ENCODE measurements around the gene CAMK2A. TPM values are rescaled to one million over a fixed set of nuclear protein-coding genes. Genes with fewer than 3 reads are reported as not detected.

The CAMK2A gene
- total and polyA plus RNA-seq, 2 of the 4 experiments (the other 2 are of a cell fraction): 0.18 to 0.19 TPM

DNA sequence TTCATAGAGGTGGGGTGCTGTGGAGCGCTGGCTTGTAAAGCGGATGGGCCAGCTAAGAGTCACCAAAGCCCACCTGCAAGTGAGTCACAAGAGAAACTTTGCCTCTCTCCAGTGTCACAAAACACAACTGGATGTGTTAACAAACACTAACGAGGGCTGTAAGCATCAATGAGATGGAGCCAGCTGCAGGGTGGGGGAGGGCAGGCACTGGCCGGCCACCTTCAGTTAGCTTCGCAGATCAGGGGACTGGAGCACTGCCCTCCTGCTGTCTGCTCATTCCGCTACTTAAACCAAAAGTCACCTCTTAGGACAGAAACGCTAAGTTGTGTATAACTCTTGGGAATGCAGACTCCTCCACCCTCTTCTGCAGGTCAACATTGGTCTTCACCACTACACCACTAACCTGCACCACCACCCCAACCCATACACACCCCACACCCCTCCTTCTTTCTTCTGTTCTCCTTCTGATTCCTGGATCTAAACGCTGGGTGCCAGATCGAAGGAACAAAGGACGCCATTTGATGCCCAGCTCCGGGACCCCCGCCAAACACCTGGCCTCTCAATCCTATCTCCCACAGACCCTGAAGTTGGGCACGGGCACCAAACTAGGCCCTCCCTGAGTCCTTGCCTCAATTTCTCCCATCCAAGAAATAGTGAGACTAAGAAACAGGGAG is 11.1 kb upstream of the CAMK2A start (continued):
- no peak for TF ChIP-seq MAZ (IDR thresholded peaks at IDR 0.05; ENCODE audit: borderline replicate concordance, low read depth, low read length)

GRCh38 chr5:150299571-150300327 is 10.2 kb upstream of the CAMK2A start:
- BruUV-seq (replicated peaks): no TSS peak
- peaks cover 40% of the 10 kb centered on the region for H3K9me1 ChIP-seq (ENCODE audit: insufficient read depth, low read length)
- TF ChIP-seq RCOR1 (IDR thresholded peaks at IDR 0.05; ENCODE audit: insufficient replicate concordance, low read length) (no peak), POLR2A (IDR thresholded peaks at IDR 0.05; ENCODE audit: low read depth, low read length) (no peak), BHLHE40 (IDR thresholded peaks at IDR 0.05; ENCODE audit: low read depth, low read length) (no peak), CEBPB (IDR thresholded peaks at IDR 0.05; ENCODE audit: low read depth, low read length) (no peak), RFX5 (IDR thresholded peaks at IDR 0.05; ENCODE audit: low read depth, low read length) (no peak), SMC3 (IDR thresholded peaks at IDR 0.05; ENCODE audit: low read depth, low read length) (no peak), NFE2L2 (IDR thresholded peaks at IDR 0.05; ENCODE audit: low read depth, low read length) (no peak), FOS (IDR thresholded peaks at IDR 0.05; ENCODE audit: low read depth, low read length) (no peak), MAZ (IDR thresholded peaks at IDR 0.05; ENCODE audit: borderline replicate concordance, low read depth, low read length) (no peak), MXI1 (IDR thresholded peaks at IDR 0.05; ENCODE audit: borderline replicate concordance, low read depth, low read length) (no peak), CHD1 (IDR thresholded peaks at IDR 0.05; ENCODE audit: low read depth, low read length) (no peak), CTCF (conservative IDR thresholded peaks at IDR 0.05; ENCODE audit: low read depth, low read length) (no peak)
- TF ChIP-seq, protein P1, sequence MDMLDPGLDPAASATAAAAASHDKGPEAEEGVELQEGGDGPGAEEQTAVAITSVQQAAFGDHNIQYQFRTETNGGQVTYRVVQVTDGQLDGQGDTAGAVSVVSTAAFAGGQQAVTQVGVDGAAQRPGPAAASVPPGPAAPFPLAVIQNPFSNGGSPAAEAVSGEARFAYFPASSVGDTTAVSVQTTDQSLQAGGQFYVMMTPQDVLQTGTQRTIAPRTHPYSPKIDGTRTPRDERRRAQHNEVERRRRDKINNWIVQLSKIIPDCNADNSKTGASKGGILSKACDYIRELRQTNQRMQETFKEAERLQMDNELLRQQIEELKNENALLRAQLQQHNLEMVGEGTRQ (IDR thresholded peaks at IDR 0.05; ENCODE audit: low read depth, low read length): no peak

More at GRCh38 chr5:150299571-150300327, 10.2 kb upstream of the CAMK2A start:
- Histone ChIP-seq H3K9ac (ENCODE audit: low read depth, low read length) (peak overlapping the region; percentile 34; the same call in 1 of the 2 replicates), H4K5ac (ENCODE audit: low read depth, low read length) (no peak overlapping the region), H3K23ac (ENCODE audit: low read depth, low read length) (peak overlapping the region; percentile 77), H3K79me1 (ENCODE audit: low read depth in 1 of 2, low read length in 2 of 2) (peaks cover 7 to 48% of the 10 kb centered on the region in 2 experiments; a peak in 3 of 4 replicates), H3K4me3 (ENCODE audit: insufficient read depth, low read depth, low read length) (no peak overlapping the region), H3K27me3 (ENCODE audit: control insufficient read depth, insufficient read depth, low read length) (no peaks in the 10 kb centered on the region), H4K20me1 (ENCODE audit: insufficient read depth, low read length) (peaks cover 8% of the 10 kb centered on the region; the same call in 1 of the 2 replicates), H2BK5ac (ENCODE audit: low read depth, low read length, poor library complexity, severe bottlenecking) (peak overlapping the region; percentile 85), H2AK5ac (ENCODE audit: low read depth, low read length) (peak overlapping the region; percentile 83), H3K4ac (ENCODE audit: low read depth, low read length) (peak overlapping the region; percentile 87), H4K91ac (ENCODE audit: insufficient read depth, low read depth, low read length) (peak overlapping the region; percentile 71), H3K14ac (replicated peaks; ENCODE audit: low read depth, low read length) (peak overlapping the region; percentile 79), H3K18ac (ENCODE audit: low read depth, low read length) (peak overlapping the region; percentile 75; the same call in 1 of the 2 replicates), H4K8ac (ENCODE audit: low read depth in 2 of 2, low read length in 2 of 2) (peak overlapping the region; percentile 56 to 63; a peak in 2 of 4 replicates), H2BK15ac (ENCODE audit: low read depth, low read length) (peak overlapping the region; percentile 81; the same call in 1 of the 3 replicates), H3K36me3 (ENCODE audit: control insufficient read depth, insufficient read depth, low read length) (peaks cover 12% of the 10 kb centered on the region; the same call in 1 of the 2 replicates), H3K56ac (ENCODE audit: extremely low read depth, insufficient read depth, low read length) (peak overlapping the region; percentile 1), H3K27ac (ENCODE audit: insufficient read depth, low read length) (peak overlapping the region; percentile 64), H3K4me2 (ENCODE audit: low read depth, low read length) (peak overlapping the region; percentile 75), H2AFZ (replicated peaks; ENCODE audit: low read length, poor library complexity) (peak overlapping the region; percentile 33), H3K9me3 (ENCODE audit: control insufficient read depth, insufficient read depth, low read length) (no peaks in the 10 kb centered on the region), H2BK20ac (ENCODE audit: low read depth, low read length) (peak overlapping the region; percentile 69), H2AK9ac (replicated peaks; ENCODE audit: low read depth, low read length, poor library complexity) (peak overlapping the region; percentile 33), H2BK120ac (ENCODE audit: low read depth, low read length) (peak overlapping the region; percentile 80), H3K4me1 (ENCODE audit: control insufficient read depth, insufficient read depth, low read length) (peaks cover 45% of the 10 kb centered on the region)
- in situ Hi-C loops (cut with MboI; ENCODE audit: low sequenced_read_pairs) (no loop called here), dilution Hi-C loops (cut with HindIII; ENCODE audit: low sequenced_read_pairs, unreplicated experiment) (no loop called here), intact Hi-C loops (cut with micrococcal nuclease) (loop anchor here (2.0 kb wide), 1 partner anchor 21 kb away; no protein-coding TSS in a partner anchor)
- DNase-seq (no peak), ATAC-seq (ENCODE audit: low read depth) (no peak)
- ChIA-PET CTCF (no interaction called here), POLR2A (ENCODE audit: unreplicated experiment) (no interaction called here)
- no CpG with 5 or more reads among the region's 6 CpGs for WGBS, 2 experiments (ENCODE audit: extremely low coverage in 2 of 2, insufficient read length in 1 of 2)

Data from IMR-90 (cell line).